Stimulated activated CD8-positive, alpha-beta memory T cell treated with anti-CD3 and anti-CD28 coated beads, Interleukin-2, amount 100 ng/mL, for 48 hours (primary cell): ENCODE results near the gene ERI3.
"Not testable (repeated sequence)": the region's sequence is repeated elsewhere in the genome, so short reads cannot be mapped to it uniquely, and the experiment has no call there.

Experiments used
- DNase-seq, 2 donors: peaks; one replicate each; pipeline ENCODE4 v3.0.0-alpha.2; 2020; ENCODE audit warnings: low read depth in 2 of 2

The ERI3 gene

GRCh38 chr1:44212355-44213221 lies 142.5 kb downstream of the ERI3 start:
- peak in 1 of 2 donors; percentile 8 for DNase-seq

- DNase-seq: no peak
Observed at GRCh38 chr1:44210595-44210994, 144.5 kb downstream of the ERI3 start.

- DNase-seq: no peak
Observed at GRCh38 chr1:44208226-44208625, 146.8 kb downstream of the ERI3 start.

DNA sequence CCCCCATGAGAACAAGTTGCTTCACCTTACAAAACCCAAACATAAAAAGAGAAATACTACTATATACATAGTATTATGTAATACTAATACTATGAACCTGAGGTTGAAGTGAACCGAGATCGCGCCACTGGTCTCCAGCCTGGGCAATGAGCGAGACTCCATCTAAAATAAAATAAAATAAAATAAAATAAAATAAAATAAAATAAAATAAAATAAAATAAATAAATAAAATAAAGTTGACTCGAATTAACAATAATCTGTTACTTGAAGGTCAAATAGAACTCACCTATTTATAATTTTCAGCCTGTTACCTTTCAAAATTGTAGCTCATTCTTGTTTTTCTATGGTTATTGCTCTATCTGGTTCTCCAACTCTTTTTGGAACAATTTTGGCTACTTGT lies 148.5 kb downstream of the ERI3 start:
- DNase-seq: not testable (repeated sequence)

DNA sequence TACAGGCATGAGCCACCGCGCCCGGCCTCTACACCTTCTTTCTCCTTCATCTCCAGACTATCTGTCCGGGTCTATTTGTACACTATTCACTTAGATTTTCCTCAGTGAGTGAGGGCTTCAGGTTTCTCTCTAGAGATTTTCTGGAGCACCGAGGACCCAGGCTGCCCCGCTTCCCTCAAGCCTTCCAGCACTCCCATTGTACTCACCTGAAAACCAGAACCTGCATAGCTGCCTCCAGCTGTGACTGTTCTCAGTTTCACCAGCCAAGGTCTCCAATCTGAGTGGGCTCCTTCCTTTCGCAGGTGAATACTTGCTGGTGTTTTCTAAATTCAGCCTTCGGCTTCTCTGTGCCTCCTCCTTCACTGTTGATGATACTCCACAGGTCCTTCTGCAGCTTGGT lies 154.7 kb downstream of the ERI3 start:
- DNase-seq: no peak

DNA sequence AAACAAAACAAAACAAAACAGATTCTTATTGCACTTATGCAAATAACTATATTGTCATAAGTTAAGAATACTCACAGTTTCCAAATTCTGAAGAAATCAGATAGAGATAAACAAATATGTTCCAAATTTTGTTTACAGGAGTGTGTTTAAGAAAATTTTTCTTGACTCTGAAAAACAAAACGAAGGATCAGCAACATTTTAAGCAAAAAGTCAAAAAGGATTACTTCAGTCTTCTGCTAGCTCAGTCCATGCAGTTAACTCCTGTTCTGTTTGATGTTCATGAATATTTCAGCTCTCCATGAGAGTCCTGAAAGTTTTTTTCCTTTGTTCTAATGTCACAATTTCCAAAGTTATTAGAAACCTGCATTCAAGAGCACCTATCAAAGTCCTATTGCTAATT lies 180.4 kb downstream of the ERI3 start:
- no peak for DNase-seq
